Esophagus squamous epithelium (tissue), 5 donors: ENCODE data around the gene GDAP1L1. TPM values are rescaled to one million over a fixed set of nuclear protein-coding genes. Genes with fewer than 3 reads are reported as not detected.

ENCODE experiments used
- DNase-seq: peaks from one replicate; lab custom pipeline; 2025; lab: John Stamatoyannopoulos, UW
- H3K27ac ChIP-seq, 4 donors: fragments of 200-600 bp; sonication (generic); one replicate each; pipeline ENCODE4 v1.5.1; 2016 to 2019; ENCODE audit warnings: mild to moderate bottlenecking in 1 of 4
- H3K27me3 ChIP-seq, 4 donors: fragments of 200-600 bp; sonication (generic); 1 replicate in 3 of 4; 2 replicates in 1 of 4; pipeline versions ENCODE4 v1.5.1 to v1.6.0; 2017 to 2021; ENCODE audit warnings: antibody characterized with exemption in 1 of 4
- H3K36me3 ChIP-seq, 3 donors: fragments of 200-600 bp; sonication (generic); one replicate each; pipeline ENCODE4 v1.5.1; 2016 to 2019
- H3K4me1 ChIP-seq, 3 donors: fragments of 200-600 bp; sonication (generic); one replicate each; pipeline ENCODE4 v1.5.1; 2017 to 2019
- H3K4me3 ChIP-seq, 4 donors: fragments of 200-600 bp; sonication (generic); 1 replicate in 3 of 4; 2 replicates in 1 of 4; pipeline ENCODE4 v1.5.1; 2016 to 2019; ENCODE audit warnings: mild to moderate bottlenecking in 2 of 4, moderate library complexity in 1 of 4
- H3K9me3 ChIP-seq, 3 donors: fragments of 200-600 bp; sonication (generic); one replicate each; pipeline ENCODE4 v1.5.1; 2016 to 2019
- POLR2A ChIP-seq, 4 donors: fragments of 450-650 bp; IDR thresholded peaks; one replicate each; pipeline ENCODE4 v1.6.1; 2017; ENCODE audit warnings: antibody characterized with exemption in 4 of 4, mild to moderate bottlenecking in 4 of 4, moderate library complexity in 3 of 4
- WGBS, 2 donors: methylation state at CpG; one replicate each; pipeline ENCODE4 v1.1.5; 2018; 5-methylcytosine and 5-hydroxymethylcytosine counted together
- intact Hi-C: fragments of 100-400 bp; cut with DNase I; formaldehyde crosslinking; loops from one replicate; pipeline ENCODE4 v1.15.0; 2022
- total RNA-seq, 4 donors: library from RNA; depleted of rRNA; stranded (reverse); fragments of >200 nt; gene quantifications; one replicate each; pipeline ENCODE4 v1.1.0, GENCODE V29; 2016
- TF ChIP-seq, protein P1 (sequence below), 6 experiments: fragments of 450-650 bp in 4 of 6; fragments of 200-600 bp in 2 of 6; sonication (generic) in 2 of 6; IDR thresholded peaks; one replicate each; pipeline ENCODE4 v1.5.1; 2016 to 2019; ENCODE audit warnings: antibody characterized with exemption in 6 of 6, mild to moderate bottlenecking in 4 of 6, moderate library complexity in 4 of 6
- donor health status: DM: yes; HTN: yes; CAD: no.

The GDAP1L1 gene
- total RNA-seq, 4 donors from 2014 or later = not detected

- Histone ChIP-seq H3K36me3 (peaks cover 0 to 12% (median 0%) of the 10 kb centered on the region in 3 donors), H3K4me1 (no peaks in the 10 kb centered on the region), H3K27ac (no peak overlapping the region), H3K4me3 (no peak overlapping the region), H3K9me3 (no peaks in the 10 kb centered on the region), H3K27me3 (no peaks in the 10 kb centered on the region)
- no peak for DNase-seq
- no peak for TF ChIP-seq POLR2A (IDR thresholded peaks at IDR 0.05)
- TF ChIP-seq, protein P1, sequence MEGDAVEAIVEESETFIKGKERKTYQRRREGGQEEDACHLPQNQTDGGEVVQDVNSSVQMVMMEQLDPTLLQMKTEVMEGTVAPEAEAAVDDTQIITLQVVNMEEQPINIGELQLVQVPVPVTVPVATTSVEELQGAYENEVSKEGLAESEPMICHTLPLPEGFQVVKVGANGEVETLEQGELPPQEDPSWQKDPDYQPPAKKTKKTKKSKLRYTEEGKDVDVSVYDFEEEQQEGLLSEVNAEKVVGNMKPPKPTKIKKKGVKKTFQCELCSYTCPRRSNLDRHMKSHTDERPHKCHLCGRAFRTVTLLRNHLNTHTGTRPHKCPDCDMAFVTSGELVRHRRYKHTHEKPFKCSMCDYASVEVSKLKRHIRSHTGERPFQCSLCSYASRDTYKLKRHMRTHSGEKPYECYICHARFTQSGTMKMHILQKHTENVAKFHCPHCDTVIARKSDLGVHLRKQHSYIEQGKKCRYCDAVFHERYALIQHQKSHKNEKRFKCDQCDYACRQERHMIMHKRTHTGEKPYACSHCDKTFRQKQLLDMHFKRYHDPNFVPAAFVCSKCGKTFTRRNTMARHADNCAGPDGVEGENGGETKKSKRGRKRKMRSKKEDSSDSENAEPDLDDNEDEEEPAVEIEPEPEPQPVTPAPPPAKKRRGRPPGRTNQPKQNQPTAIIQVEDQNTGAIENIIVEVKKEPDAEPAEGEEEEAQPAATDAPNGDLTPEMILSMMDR (IDR thresholded peaks at IDR 0.05) = no peak
- intact Hi-C loops = no loop called here
Observed at GRCh38 chr20:44301285-44301684, 54.2 kb downstream of the GDAP1L1 start.

- intact Hi-C loops = no loop called here
- peaks cover 0 to 20% (median 0%) of the 10 kb centered on the region in 3 donors for H3K36me3 ChIP-seq
- TF ChIP-seq POLR2A (IDR thresholded peaks at IDR 0.05) = no peak
- TF ChIP-seq, protein P1 (IDR thresholded peaks at IDR 0.05) = no peak
- 27 to 65% methylated on average over 2 to 4 of the region's 5 CpGs for WGBS, 2 donors
- H3K9me3 ChIP-seq = no peaks in the 10 kb centered on the region
- H3K27me3 ChIP-seq = no peaks in the 10 kb centered on the region
- no peak overlapping the region for H3K27ac ChIP-seq
- H3K4me1 ChIP-seq = no peaks in the 10 kb centered on the region
- no peak for DNase-seq
- H3K4me3 ChIP-seq = no peak overlapping the region
Observed at GRCh38 chr20:44302026-44302669, 55.0 kb downstream of the GDAP1L1 start.

- no peak for DNase-seq
- Histone ChIP-seq H3K4me3 (no peak overlapping the region), H3K9me3 (no peaks in the 10 kb centered on the region), H3K36me3 (peaks cover 0 to 21% (median 0%) of the 10 kb centered on the region in 3 donors), H3K4me1 (no peaks in the 10 kb centered on the region), H3K27me3 (no peaks in the 10 kb centered on the region), H3K27ac (no peak overlapping the region)
- intact Hi-C loops = no loop called here
- no peak for TF ChIP-seq POLR2A (IDR thresholded peaks at IDR 0.05)
- TF ChIP-seq, protein P1 (IDR thresholded peaks at IDR 0.05) = no peak
- WGBS, 2 donors = 83 to 91% methylated on average over 8 of the region's 8 CpGs
Observed at GRCh38 chr20:44302736-44303135, 55.6 kb downstream of the GDAP1L1 start.

DNA sequence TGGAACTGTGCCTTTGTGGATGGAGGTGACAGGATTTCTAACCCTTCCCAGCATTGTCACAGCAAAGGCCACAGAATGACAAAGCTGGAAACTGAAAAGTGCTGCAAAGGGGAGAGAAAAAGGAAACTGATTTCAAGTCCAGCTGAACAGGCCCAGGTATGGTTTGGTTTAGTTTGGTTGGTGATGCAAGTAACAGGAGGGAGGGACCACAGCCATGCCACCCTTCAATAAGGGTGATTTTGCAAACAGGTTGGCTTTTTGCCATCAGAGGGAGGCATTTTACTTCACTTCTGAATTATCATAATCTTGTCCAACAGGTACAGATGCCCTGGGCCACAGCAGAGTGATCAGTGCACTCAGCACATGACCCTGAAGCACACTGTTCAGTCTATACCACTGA lies 57.3 kb downstream of the GDAP1L1 start:
- H3K4me1 ChIP-seq = peaks cover 0 to 7% (median 1%) of the 10 kb centered on the region in 3 donors
- no peaks in the 10 kb centered on the region for H3K9me3 ChIP-seq
- no peak overlapping the region for H3K4me3 ChIP-seq
- H3K27ac ChIP-seq = no peak overlapping the region
- peaks cover 0 to 21% (median 0%) of the 10 kb centered on the region in 3 donors for H3K36me3 ChIP-seq
- TF ChIP-seq POLR2A (IDR thresholded peaks at IDR 0.05) = no peak
- TF ChIP-seq, protein P1 (IDR thresholded peaks at IDR 0.05) = no peak
- H3K27me3 ChIP-seq = no peaks in the 10 kb centered on the region
- intact Hi-C loops = no loop called here
- DNase-seq = no peak

DNA sequence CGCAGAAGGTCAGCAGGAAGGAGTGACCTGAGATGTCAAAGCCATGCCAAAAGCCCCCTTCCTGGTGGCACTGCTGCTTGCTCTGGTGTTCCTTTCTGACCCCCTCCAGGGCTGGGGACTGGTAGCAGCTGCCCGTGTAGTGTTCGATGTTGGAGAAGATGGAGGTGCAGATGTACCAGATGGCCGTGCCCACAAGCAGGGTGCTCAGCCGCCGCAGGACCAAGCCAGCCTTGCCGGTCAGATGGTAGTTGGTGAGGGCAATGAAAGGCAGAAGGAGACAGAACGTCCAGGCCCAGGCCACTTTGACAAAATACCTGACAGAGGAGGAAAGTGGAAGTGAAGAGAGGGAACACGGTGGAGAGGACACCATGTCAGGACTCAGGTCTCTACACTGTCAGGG lies 59.8 kb downstream of the GDAP1L1 start:
- no peak for DNase-seq
- no peak for TF ChIP-seq POLR2A (IDR thresholded peaks at IDR 0.05)
- TF ChIP-seq, protein P1 (IDR thresholded peaks at IDR 0.05) = no peak
- Histone ChIP-seq H3K27ac (no peak overlapping the region), H3K4me3 (no peak overlapping the region), H3K4me1 (peaks cover 14 to 27% (median 17%) of the 10 kb centered on the region in 3 donors), H3K36me3 (peaks cover 0 to 21% (median 0%) of the 10 kb centered on the region in 3 donors), H3K9me3 (no peaks in the 10 kb centered on the region), H3K27me3 (no peaks in the 10 kb centered on the region)
- intact Hi-C loops = no loop called here
- 88 to 91% methylated on average over 6 of the region's 9 CpGs for WGBS, 2 donors
